ENCODE results near the gene CNPPD1. TPM values are rescaled to one million over a fixed set of nuclear protein-coding genes. Genes with fewer than 3 reads are reported as not detected.

CNPPD1 gene
- total and polyA plus RNA-seq, 7 donors: 58.5 to 81.5 (median 71.7) TPM

DNA sequence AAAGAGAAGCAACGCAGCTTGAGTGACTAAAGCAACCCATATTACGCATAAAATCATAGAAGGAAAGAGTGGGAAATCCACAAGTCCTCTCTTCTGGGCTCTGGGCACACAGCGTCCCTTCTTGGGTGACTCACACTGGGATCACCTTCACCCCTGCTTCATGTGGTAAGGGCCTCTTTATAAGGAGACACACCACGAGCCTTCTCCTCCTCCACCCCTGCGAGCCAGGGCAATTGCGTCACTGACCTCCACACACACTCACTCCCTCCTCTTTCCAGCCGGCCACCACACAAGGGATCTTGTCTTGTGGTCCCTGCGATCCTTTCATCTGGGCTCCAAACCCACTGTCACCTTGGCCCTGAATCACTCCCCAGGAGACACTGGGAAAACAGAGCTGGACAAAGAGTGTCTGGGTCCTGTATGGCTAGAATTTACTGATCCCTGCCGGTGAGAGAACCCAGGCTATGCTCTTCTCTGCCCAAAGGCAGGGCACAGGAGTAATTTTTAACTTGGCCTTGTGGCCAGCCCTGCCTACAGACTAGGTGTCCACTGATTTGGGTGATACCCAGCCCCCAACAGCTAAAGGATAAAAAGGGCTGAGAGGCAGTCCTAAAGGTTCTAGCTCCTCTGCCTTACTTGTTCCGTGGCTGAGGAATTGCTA lies 51.4 kb downstream of the CNPPD1 start:
- Histone ChIP-seq H3K4me1 (peaks cover 4% of the 10 kb centered on the region), H3K4me3 (no peak overlapping the region), H3K27me3 (ENCODE audit: insufficient read depth in 3 of 3, low read length in 2 of 3) (no peaks in the 10 kb centered on the region), H3K27ac (no peak overlapping the region), H3K36me3 (ENCODE audit: insufficient read depth in 1 of 2, low read depth in 1 of 2) (peaks cover 0 to 2% of the 10 kb centered on the region in 2 donors), H3K9me3 (no peaks in the 10 kb centered on the region)
- no peak for TF ChIP-seq CTCF (IDR thresholded peaks at IDR 0.05)
- peak; percentile 55 to 95 (median 82) for ATAC-seq
- 83 to 87% (median 84%) methylated on average over 10 of the region's 10 CpGs for WGBS, 3 donors
- intact Hi-C loops (cut with DNase I): no loop called here
- DNase-seq: peak; percentile 63 to 70

- H3K27me3 ChIP-seq (ENCODE audit: insufficient read depth in 3 of 3, low read length in 2 of 3): no peaks in the 10 kb centered on the region
- no peak for ATAC-seq
Observed at GRCh38 chr2:219124381-219125110, 52.2 kb downstream of the CNPPD1 start.

DNA sequence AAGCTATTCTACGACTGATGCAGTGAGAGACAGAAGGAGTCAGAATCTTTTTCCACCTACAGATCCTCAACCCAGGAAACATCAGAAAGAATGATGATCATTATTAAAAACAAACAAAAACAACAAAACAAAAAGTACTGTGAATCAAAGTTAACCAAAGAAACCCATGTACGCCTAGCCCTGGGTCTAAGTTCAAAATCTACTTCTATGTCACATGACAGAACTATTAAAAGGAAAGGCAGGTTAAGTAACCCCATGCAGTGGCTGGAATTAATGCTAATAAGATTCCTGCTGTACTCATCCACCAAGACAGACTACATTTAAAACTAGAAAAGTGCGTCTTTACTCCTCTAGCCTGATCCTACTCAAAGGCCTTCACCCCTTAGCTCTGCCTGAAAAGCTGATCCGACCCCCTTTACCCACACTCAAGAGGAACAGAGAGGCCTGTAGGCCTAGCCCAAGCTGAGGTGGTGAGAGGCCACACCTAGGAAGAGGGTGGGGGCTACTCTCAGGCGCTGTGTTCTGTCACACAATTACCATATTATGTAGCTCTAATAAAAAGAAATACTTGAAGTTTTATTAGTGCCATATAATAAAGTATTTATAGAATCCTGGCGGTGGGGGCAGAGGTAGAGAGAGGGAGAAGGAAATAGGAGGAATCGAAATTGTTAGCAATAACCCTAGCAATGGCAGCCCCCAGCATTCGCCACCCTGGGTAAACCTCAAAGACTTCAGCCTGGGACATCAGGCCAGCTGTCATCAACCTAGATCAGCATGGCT lies 53.2 kb downstream of the CNPPD1 start:
- Histone ChIP-seq H3K27ac (no peak overlapping the region), H3K9me3 (no peaks in the 10 kb centered on the region), H3K4me1 (peaks cover 4% of the 10 kb centered on the region), H3K36me3 (ENCODE audit: insufficient read depth in 1 of 2, low read depth in 1 of 2) (peaks cover 0 to 2% of the 10 kb centered on the region in 2 donors), H3K27me3 (ENCODE audit: insufficient read depth in 3 of 3, low read length in 2 of 3) (no peaks in the 10 kb centered on the region), H3K4me3 (no peak overlapping the region)
- ATAC-seq: no peak
- 91 to 95% (median 94%) methylated on average over 8 of the region's 8 CpGs for WGBS, 3 donors
- DNase-seq: no peak
- intact Hi-C loops (cut with DNase I): no loop called here
- TF ChIP-seq CTCF (IDR thresholded peaks at IDR 0.05): no peak

More at GRCh38 chr2:219124381-219125110, 52.2 kb downstream of the CNPPD1 start:
- Histone ChIP-seq H3K4me1 (peaks cover 4% of the 10 kb centered on the region), H3K9me3 (no peaks in the 10 kb centered on the region), H3K4me3 (no peak overlapping the region), H3K36me3 (ENCODE audit: insufficient read depth in 1 of 2, low read depth in 1 of 2) (peaks cover 0 to 2% of the 10 kb centered on the region in 2 donors), H3K27ac (no peak overlapping the region)
- no peak for TF ChIP-seq CTCF (IDR thresholded peaks at IDR 0.05)
- WGBS, 3 donors: 80 to 86% (median 84%) methylated on average over 4 of the region's 4 CpGs
- intact Hi-C loops (cut with DNase I): no loop called here
- DNase-seq: no peak

DNA sequence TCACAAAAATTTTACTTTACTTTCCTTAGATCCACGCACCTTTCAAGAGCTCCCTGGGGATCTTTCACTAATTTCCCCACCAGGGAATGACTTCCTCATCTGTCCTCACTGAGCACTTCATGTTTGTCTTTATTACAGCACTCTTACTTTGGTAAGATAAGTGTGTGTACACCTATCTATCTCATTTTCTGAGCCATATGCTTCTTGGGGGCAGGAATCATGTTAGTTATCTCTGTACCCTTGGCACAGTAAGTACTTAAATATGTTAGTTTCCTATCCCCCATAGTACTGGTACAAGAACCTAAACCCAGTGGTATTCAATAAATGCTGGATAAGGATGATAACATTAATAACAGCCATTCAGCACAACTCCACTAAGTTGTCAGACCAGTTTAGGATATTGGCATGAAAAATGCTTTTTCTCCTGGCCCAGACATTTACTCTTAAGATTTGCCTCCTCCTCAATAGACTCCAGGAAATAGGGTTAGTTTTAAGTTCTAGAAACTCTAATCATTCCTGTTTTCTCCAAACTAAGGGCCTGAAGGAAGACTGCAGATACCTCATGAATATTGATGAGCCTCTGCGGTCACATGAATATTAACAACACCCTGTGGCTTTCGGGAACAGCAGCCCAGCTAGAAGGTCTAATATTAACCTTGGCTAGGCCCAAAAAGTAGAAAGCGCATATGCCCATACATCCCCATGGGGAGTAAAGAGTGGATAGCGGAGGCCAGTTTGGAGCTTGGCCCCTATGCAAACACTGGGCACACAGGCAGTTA lies 54.3 kb downstream of the CNPPD1 start:
- DNase-seq (no peak), ATAC-seq (no peak)
- 84 to 88% (median 86%) methylated on average over 5 of the region's 5 CpGs for WGBS, 3 donors
- H3K36me3 ChIP-seq (ENCODE audit: insufficient read depth in 1 of 2, low read depth in 1 of 2): peaks cover 0 to 2% of the 10 kb centered on the region in 2 donors
- no peak overlapping the region for H3K4me3 ChIP-seq
- no peaks in the 10 kb centered on the region for H3K9me3 ChIP-seq
- H3K27ac ChIP-seq: no peak overlapping the region
- intact Hi-C loops (cut with DNase I): no loop called here
- H3K4me1 ChIP-seq: peaks cover 4% of the 10 kb centered on the region
- H3K27me3 ChIP-seq (ENCODE audit: insufficient read depth in 3 of 3, low read length in 2 of 3): no peaks in the 10 kb centered on the region
- TF ChIP-seq CTCF (IDR thresholded peaks at IDR 0.05): no peak

Other genes with a start within 250 kb of the CNPPD1 start
- gene CDK5R2, start 217.3 kb downstream of the CNPPD1 start, total RNA-seq: not detected
- under 1 TPM in 1 of 3 donors, not detected in 2; 0.03 TPM for gene CDK5R2, start 217.3 kb downstream of the CNPPD1 start, polyA plus RNA-seq
- gene FEV, start 191.7 kb downstream of the CNPPD1 start, total RNA-seq: not detected
- gene FEV, start 191.7 kb downstream of the CNPPD1 start, polyA plus RNA-seq: not detected
- gene CRYBA2, start 183.5 kb downstream of the CNPPD1 start, total RNA-seq: not detected
- under 1 TPM in 1 of 3 donors, not detected in 2; 0.08 TPM for gene CRYBA2, start 183.5 kb downstream of the CNPPD1 start, polyA plus RNA-seq
- gene CFAP65, start 135.4 kb downstream of the CNPPD1 start, total RNA-seq: not detected
- not detected for gene CFAP65, start 135.4 kb downstream of the CNPPD1 start, polyA plus RNA-seq
- gene IHH, start 116.0 kb downstream of the CNPPD1 start, total RNA-seq: not detected
- under 1 TPM in 2 of 3 donors, not detected in 1; 0.03 to 0.12 TPM for gene IHH, start 116.0 kb downstream of the CNPPD1 start, polyA plus RNA-seq
- 10 to 100 TPM; 11.5 to 18.5 (median 13.4) TPM for gene NHEJ1, start 16.1 kb downstream of the CNPPD1 start, total RNA-seq
- gene NHEJ1, start 16.1 kb downstream of the CNPPD1 start, polyA plus RNA-seq: 10 to 100 TPM; 10.7 to 20.5 (median 15.5) TPM
- gene SLC23A3, start 6.9 kb downstream of the CNPPD1 start, total RNA-seq: under 1 TPM in 3 of 4 donors, not detected in 1; 0.12 to 0.86 (median 0.16) TPM
- gene SLC23A3, start 6.9 kb downstream of the CNPPD1 start, polyA plus RNA-seq: under 1 TPM; 0.09 to 0.25 (median 0.10) TPM
- 10 to 100 TPM; 28.1 to 38.1 (median 37.1) TPM for gene RETREG2, start 1.4 kb upstream of the CNPPD1 start, total RNA-seq
- 10 to 100 TPM; 36.5 to 71.4 (median 62.2) TPM for gene RETREG2, start 1.4 kb upstream of the CNPPD1 start, polyA plus RNA-seq
- 10 to 100 TPM; 19.0 to 26.6 (median 22.1) TPM for gene ZFAND2B, start 29.9 kb upstream of the CNPPD1 start, total RNA-seq
- gene ZFAND2B, start 29.9 kb upstream of the CNPPD1 start, polyA plus RNA-seq: 10 to 100 TPM; 22.4 to 46.2 (median 32.6) TPM
- gene ABCB6, start 42.0 kb upstream of the CNPPD1 start, total RNA-seq: 10 to 100 TPM; 24.4 to 55.7 (median 43.5) TPM
- gene ABCB6, start 42.0 kb upstream of the CNPPD1 start, polyA plus RNA-seq: 10 to 100 TPM; 31.0 to 64.9 (median 42.2) TPM
- gene ATG9A, start 52.7 kb upstream of the CNPPD1 start, total RNA-seq: 100 to 1,000 TPM; 111 to 180 (median 122) TPM
- gene ATG9A, start 52.7 kb upstream of the CNPPD1 start, polyA plus RNA-seq: 100 to 1,000 TPM in 1 of 3 donors, 10 to 100 TPM in 2; 41.6 to 107 (median 74.0) TPM
- 10 to 100 TPM in 3 of 4 donors, 1 to 10 TPM in 1; 9.3 to 29.4 (median 15.2) TPM for gene ANKZF1, start 52.9 kb upstream of the CNPPD1 start, total RNA-seq
- 10 to 100 TPM in 2 of 3 donors, 1 to 10 TPM in 1; 8.7 to 27.8 (median 14.9) TPM for gene ANKZF1, start 52.9 kb upstream of the CNPPD1 start, polyA plus RNA-seq
- gene GLB1L, start 68.5 kb upstream of the CNPPD1 start, total RNA-seq: 1 to 10 TPM in 1 of 4 donors, under 1 TPM in 3; 0.59 to 1.6 (median 0.92) TPM
- gene GLB1L, start 68.5 kb upstream of the CNPPD1 start, polyA plus RNA-seq: 1 to 10 TPM in 1 of 3 donors, under 1 TPM in 2; 0.55 to 3.7 (median 0.82) TPM
- 10 to 100 TPM; 11.6 to 16.7 (median 14.3) TPM for gene STK16, start 68.6 kb upstream of the CNPPD1 start, total RNA-seq
- 10 to 100 TPM; 15.8 to 38.5 (median 29.7) TPM for gene STK16, start 68.6 kb upstream of the CNPPD1 start, polyA plus RNA-seq
- gene TUBA4B, start 76.3 kb upstream of the CNPPD1 start, total RNA-seq: not detected
- gene TUBA4B, start 76.3 kb upstream of the CNPPD1 start, polyA plus RNA-seq: under 1 TPM in 1 of 3 donors, not detected in 2; 0.06 TPM
- gene TUBA4A, start 77.0 kb upstream of the CNPPD1 start, total RNA-seq: 100 to 1,000 TPM; 522 to 707 (median 613) TPM
- gene TUBA4A, start 77.0 kb upstream of the CNPPD1 start, polyA plus RNA-seq: 100 to 1,000 TPM; 291 to 618 (median 508) TPM
- 100 to 1,000 TPM in 3 of 4 donors, 10 to 100 TPM in 1; 93.1 to 173 (median 117) TPM for gene DNAJB2, start 102.4 kb upstream of the CNPPD1 start, total RNA-seq
- gene DNAJB2, start 102.4 kb upstream of the CNPPD1 start, polyA plus RNA-seq: 100 to 1,000 TPM in 2 of 3 donors, 10 to 100 TPM in 1; 99.6 to 204 (median 100) TPM
- 1 to 10 TPM in 1 of 4 donors, under 1 TPM in 1, not detected in 2; 0.91 to 1.1 TPM for gene PTPRN, start 132.5 kb upstream of the CNPPD1 start, total RNA-seq
- under 1 TPM; 0.03 to 0.17 (median 0.04) TPM for gene PTPRN, start 132.5 kb upstream of the CNPPD1 start, polyA plus RNA-seq
- not detected for gene RESP18, start 155.8 kb upstream of the CNPPD1 start, total RNA-seq
- not detected for gene RESP18, start 155.8 kb upstream of the CNPPD1 start, polyA plus RNA-seq
- 10 to 100 TPM; 60.9 to 88.3 (median 63.9) TPM for gene DNPEP, start 211.0 kb upstream of the CNPPD1 start, total RNA-seq
- 10 to 100 TPM; 46.7 to 93.1 (median 68.7) TPM for gene DNPEP, start 211.0 kb upstream of the CNPPD1 start, polyA plus RNA-seq
- over 10,000 TPM; 12,653 to 14,820 (median 13,821) TPM for gene DES, start 241.5 kb upstream of the CNPPD1 start, total RNA-seq
- over 10,000 TPM in 2 of 3 donors, 1,000 to 10,000 TPM in 1; 8,143 to 13,925 (median 13,727) TPM for gene DES, start 241.5 kb upstream of the CNPPD1 start, polyA plus RNA-seq